GOT3 (cell line): Measurements from ENCODE around the gene ACOT9.
"Not testable (repeated sequence)": the region's sequence is repeated elsewhere in the genome, so short reads cannot be mapped to it uniquely, and the experiment has no call there.

Source experiments
- DNase-seq: peaks from one replicate; lab custom pipeline; 2025; ENCODE audit warnings: mixed read lengths; lab: John Stamatoyannopoulos, UW

Gene ACOT9

DNA sequence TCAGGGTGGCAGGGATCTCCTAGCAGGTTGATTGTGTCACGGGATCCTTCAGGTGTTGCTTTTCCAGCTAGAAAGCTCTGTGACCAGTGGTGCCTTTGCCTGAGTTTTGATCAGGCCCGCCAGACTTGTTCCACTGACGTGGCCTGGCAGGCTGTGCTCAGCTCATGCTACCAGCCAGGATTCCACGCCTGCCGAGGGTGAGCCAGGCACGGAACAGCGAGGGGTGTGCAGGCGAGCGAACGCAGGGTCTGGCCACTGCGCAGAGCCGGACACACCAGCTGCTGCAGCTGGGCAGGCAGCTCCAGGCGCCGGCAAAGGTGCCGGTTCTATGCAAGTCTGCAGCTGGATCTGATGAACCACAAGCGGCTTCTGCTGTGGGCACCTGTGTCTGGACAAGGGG is 22.8 kb upstream of the ACOT9 start:
- no peak for DNase-seq

DNA sequence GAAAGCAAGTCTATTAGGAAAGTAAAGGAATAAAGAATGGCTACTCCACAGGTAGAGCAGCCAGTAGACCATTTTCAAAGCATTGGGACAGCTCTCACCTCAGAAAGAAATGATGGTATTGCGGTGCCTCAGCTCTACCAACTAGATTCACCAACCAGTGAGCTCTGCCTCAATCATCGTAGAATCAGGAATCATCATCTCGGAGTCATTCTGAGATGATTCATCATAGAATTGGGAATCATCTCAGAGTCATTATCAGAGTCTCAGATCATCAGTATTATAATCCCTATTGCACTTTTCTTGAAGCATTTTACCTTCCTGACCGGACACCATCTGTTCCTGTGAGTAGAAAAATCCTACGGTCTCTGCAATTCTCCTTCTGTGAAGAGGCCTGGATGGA is 22.4 kb upstream of the ACOT9 start:
- no peak for DNase-seq

DNA sequence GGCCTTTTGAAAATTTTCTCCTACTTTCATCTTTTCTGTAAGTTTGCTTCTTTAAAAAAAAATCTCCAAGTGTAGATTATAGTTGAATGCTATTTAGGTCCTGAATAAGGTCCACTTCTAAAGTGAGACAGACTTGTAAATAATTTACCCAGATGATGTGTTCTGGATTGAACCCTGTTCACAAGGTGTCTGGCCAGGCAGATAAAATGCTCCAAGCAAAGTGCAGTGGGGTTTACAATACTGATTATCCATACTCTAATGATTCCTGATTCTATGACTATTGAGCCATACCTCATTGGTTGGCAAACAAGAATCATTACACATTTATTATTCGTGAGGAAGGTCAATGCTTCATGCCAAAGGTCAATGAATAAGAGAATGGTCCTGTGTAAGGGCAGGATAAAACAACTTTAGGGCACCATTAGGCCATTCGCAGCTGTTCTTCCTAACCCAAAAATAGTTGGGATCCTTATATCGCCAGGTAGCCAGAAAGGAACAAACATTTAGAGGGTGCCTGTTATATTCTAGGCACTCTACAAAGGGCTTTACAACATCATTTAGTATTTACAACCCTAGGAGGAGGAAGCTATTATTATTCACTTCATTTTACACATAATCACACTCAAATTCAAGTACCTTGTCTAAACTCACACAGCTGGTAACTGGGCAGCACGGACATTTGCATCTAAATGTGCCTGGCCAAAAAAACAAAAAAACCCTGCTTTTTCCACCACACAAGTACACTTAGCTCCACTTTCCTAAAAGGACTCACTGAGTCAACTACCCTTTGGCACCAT is 21.3 kb upstream of the ACOT9 start:
- DNase-seq: no peak

DNA sequence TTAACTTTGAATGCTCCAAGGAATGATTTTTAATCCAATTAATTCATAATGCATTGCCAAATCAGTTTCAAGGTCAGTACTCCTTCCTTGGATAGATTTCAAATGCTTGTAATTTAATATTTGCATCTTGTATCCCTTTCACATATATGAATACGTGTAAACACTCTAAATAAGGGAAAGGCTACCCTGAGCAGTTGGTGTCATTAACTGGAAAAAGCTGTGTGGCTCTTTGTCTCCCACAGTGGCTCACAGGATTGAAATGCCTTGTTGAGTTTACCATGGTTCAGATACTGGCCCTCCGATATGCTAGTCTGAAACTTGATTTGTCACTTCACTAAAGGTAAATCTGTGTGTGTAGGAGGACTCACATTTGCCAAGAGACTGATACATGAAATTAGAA is 16.7 kb upstream of the ACOT9 start:
- no peak for DNase-seq

DNA sequence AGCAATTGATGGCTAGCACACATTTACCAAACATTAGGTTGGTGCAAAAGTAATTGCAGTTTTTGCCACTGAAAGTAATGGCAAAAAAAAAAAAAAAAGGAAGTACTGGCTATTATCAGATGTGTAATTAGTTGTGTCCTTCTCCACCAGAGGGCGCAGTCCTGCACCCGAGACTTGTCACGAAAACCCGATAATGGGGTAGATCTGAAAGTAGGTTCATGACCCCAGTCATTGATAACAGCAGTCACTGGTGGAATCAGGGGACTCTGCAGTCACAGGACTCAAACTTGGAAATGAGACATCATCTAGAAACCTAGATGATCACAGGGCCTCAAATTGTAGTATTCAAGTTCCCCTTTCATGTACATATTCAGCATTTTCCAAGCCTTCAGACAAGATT is 13.1 kb upstream of the ACOT9 start:
- DNase-seq: no peak

DNA sequence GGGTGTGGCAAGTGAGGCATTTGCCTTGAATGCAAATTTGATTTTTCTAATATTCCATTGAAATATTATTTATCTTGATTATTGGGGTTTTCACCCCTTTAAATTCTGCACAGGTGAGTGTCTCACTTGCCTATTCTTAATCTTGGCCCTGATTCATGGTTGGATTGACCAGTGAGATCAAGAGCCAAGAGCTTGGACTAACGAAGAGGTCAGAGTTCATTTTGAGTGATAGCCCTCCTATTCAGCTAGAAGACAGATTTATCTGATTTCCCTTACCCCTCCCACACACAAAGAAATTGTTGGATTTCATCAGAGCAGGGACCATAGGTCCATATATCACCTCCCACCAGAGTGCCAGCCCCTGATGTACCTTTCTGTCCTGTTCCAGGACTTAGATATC is 11.6 kb upstream of the ACOT9 start:
- DNase-seq: no peak

DNA sequence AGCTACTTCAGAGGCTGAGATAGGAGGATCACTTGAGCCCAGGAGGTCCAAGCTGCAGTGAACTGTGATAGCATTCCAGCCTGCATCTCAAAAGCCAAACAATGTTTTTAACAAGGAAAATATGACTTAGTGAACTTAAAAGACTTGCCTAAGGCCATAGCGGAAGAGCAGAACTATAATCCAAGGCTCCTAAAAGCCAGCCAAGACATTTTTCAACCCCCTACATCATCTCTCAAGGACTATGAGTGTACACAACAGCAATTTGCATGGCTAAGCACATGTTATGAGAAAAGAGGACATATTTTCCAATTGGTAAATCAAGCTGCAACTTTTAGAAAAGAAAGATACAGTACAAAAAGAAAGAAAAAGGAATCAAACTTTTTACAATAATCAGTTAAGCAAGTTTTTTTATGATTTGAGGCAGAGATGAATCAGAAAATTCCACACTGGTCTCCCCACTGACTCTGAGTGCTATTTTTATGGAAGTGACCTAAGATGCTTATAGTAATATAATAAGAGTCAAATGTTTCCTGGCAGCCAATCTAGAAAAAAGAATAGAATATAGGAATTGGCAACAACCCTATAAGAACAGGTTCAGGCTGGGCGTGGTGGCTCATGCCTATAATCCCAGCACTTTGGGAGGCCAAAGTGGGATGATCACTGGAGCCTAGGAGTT is 9.8 kb upstream of the ACOT9 start:
- no peak for DNase-seq

DNA sequence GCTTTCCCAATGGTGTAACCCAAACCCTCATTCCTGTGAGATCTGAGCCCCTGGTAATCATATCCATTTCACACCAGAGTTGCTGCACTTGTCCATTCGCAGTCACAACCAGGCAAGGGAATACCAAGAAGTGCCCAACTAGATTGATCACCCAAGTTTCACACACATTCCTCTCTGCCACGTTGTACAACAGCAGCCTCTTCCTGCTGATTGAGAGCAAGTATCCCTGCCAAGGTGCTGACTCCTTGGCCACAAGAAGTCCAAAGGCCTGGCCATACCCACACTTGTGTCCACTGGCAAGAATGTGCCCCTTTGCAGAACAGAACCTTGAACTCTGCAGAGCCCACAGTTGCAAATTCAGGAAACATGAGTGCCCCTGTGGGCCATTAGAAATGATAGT is 6.5 kb upstream of the ACOT9 start:
- DNase-seq: no peak

DNA sequence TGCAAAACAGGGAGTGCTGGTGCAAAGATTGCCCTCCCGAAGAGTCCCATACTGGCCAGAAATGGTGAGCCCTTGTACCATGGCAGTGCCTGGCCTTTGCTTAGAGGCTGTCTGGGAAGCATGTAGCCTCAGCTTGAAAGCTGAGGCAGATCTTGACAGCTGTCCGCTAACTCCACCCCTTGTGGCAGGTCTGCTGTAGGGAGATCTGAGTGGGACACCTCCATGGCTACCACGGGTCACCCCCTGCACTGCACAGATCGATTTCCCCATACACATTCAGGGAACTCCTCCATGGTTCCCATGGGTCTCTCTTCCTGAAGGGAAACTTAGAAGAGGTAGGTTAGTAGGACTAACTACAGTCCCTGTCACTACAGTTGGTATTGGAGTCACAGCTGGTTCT is 6.1 kb upstream of the ACOT9 start:
- no peak for DNase-seq

DNA sequence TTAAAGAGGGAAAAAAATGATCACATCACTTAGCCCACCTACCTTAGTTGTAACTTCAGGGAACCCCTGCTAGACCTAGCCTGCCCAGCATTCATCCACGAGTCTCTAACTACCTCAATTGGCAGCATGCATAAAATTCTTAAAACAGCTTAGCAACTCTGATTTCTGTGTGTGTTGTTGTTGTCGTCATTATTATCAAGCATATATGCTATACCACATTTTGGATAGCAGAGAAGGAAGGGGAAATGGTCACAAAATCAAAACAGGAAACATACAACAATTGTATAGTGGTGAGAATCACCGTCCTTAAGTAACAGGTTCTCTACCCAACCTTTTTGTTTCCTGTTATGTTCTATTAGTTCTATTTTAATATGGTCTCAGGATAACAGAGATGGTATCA is 2.7 kb upstream of the ACOT9 start:
- DNase-seq: no peak

DNA sequence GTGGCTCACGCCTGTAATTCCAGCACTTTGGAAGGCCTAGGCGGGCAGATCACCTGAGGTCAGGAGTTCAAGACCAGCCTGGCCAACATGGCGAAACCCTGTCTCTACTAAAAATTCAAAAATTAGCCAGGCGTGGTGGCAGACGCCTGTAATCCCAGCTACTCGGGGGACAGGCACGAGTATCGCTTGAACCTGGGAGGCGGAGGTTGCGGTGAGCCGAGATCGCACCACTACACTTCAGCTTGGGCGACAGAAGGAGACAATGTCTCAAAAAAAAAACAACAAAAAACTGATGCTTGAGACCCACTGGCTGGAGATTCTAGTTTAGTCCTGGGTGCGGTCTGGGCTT is 521 bp upstream of the ACOT9 start:
- not testable (repeated sequence) for DNase-seq

DNA sequence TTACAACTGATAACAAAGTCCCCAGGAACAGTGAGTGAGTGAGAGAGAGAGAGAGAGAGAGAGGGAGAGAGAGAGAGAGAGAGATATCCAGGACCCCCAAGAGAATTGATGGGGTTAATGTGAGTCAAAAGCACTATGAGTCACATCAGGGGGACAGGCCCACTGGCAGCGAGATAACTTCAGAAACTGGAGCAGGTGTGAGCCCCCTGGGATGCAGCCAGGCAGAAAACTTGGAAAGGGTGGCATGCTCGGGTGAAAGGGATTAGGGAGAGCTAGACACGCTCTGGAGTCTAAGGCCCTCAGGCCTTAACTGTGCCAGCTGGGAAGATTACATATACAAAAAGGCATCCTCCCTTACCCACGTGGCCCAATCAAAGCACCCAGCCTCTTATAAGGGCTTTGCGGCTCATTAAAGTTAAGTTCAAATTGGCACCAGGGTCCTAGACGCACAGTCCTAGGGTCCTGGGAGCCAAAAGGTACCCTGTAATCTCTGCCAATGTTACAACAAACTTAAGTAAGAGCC is 841 bp downstream of the ACOT9 start:
- no peak for DNase-seq

DNA sequence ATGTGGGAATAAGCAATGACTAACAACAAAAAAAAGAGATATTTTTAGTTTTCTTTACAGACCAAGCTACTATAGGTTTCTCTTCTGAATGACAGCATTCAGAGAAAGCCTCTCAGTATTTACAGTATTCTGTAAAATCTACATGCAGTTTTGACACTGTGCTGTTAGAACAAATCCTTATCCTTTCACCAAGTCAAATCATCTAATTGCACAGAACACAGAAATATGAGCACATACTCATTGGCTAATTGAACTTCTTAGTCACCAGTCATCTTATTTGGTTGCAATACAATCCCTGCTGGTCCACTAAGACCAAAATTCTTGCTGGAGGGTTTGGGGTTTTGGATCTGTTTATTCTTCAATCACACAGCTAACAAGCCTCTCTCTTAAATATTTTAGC is 5.7 kb downstream of the ACOT9 start:
- no peak for DNase-seq

DNA sequence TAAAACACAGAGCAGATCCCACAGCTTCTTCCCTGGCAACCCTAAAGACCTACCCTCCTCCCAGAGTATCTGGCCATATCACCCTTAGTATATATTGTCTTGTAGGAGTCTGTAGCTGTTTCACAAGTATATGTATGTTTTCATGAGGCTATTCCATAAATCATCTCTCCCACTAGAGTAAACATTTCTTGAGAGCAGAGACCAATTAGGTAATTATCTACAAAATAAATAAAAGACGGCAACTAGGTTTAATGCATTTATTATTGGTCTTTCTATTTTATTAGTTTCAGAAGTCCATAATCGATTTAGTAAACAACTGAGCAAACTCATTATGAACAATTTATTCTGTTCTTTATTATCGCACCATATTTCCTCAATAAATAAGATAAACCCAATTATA is 7.0 kb downstream of the ACOT9 start:
- DNase-seq: no peak

DNA sequence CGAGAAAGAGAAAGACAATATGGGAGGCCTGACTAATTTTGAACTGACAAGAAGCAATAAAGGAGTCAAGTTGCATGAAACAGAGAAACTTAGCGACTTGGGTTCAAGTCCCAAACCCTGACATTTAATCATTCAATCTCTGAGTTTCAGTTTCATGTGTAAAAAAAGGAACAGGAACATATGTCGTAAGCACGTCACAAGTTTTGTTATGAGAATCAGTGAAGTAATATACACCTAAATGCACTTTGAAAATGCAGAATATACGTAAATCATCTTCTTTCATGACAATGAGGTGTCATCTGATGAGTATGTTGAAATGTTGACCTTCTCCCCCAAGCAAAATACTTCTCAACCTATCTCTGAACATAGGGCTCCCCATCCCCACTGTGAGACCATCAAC is 10.4 kb downstream of the ACOT9 start:
- DNase-seq: no peak

DNA sequence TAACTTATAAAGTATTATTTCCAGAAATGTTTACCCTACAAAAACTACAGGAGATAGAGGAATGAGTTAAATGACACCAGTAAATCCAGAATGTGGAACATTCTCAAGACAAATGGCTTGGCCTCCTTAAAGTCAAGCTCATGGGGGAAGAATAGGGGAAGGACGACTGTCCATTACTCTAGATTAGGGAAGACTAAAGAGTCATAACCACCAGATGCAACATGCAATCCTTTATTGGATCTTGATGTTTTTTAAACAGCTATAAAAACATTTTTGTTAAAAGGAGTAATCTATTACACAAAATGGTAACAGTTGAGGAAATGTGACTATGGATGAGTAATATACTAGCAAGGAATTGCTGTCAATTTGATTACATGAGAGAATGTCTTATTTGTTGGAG is 11.1 kb downstream of the ACOT9 start:
- DNase-seq: no peak

DNA sequence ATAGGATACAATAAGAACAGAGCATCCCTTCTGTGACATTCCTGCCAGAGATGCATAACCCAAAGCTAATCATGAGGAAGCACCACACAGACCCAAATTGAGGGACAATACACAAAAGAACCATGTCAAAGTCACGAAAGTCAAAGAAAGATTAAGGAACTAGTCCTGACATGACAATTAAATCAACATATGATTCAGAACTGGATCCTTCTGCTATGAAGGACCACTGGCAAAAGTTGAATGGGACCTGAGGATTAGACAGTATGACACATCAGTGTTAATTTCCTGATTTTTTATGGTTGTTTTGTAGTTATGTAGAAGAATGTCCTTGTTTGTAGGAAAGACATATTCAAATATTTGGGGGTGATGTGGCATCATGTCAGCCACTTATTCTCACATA is 13.9 kb downstream of the ACOT9 start:
- DNase-seq: no peak

DNA sequence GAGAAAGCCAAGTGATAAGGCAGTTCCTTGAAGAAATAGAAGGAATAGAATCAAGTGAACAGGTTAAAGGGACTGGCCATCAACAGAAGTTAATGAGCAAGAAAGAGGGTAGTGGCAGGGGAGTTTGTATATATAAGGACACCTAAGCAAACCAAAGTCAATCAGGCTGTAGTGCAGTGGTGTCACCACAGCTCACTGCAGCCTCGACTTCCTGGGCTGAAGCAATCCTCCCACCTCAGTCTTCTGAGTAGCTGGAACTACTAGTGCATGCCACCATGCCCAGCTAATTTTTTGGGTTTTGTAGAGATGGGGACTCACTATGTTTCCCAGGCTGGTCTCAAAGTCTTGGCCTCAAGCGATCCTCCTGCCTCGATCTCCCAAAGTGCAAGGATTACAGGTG is 15.9 kb downstream of the ACOT9 start:
- DNase-seq: no peak

DNA sequence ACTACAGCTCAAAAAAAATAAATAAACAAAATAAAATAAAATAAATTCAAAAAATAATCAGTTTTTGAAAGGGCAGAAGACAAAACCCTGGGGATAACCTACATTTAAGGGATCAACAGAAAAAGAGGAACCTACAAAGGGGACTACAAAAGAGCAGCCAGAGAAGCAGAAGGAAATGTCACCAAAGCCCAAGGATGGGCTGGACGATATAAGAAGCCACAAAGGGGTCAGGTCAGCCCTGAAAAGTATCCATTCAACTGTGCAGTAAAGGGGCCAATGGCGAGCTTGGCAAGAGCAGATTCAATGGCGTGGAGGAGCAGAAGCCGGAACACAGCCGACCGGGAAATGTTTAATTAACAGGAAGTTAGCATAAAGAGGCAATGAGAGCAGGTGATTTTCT is 16.9 kb downstream of the ACOT9 start:
- no peak for DNase-seq

DNA sequence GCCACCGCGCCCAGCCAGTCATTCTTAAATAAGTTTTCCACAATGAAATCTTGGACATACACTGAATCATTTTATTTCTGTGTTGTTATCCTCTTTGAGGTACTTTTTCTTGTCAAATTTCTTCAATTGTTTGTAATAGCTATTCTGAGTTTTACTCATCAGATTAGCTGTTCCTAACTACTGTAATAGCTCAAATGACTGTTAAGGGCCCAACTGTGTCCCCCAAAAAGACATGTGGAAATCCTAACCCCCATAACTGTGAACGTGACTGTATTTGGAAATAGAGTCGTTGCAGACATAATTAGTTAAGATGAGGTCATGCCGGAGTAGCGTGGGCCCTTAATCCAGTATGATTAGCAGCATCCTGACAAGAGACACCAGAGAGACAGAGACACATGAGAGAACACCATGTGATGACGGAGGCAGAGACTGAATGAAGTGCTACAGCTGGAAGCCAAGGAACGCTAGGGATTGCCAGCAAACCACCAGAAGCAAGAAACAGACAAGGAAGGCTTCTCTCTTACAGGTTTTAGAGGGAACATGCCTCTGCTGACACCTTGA is 22.9 kb downstream of the ACOT9 start:
- DNase-seq: no peak

DNA sequence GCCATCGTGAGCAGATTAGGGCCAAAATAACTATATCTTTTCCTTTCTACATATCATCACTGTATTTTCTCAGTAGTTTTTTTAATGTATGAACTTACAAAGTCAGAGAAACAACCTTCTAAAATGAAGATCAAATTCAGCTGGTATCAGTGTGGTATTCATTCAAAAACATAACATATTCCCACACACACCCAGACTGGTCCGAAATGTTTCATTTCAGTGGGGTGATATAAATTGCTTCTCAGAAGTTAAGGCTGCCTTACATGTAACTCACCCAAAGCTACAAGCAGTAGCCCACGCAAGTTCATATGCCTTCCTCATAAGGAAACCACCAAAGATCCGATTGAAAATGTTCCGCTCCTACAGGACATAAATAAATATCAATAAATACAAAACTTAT is 37.8 kb downstream of the ACOT9 start:
- no peak for DNase-seq

DNA sequence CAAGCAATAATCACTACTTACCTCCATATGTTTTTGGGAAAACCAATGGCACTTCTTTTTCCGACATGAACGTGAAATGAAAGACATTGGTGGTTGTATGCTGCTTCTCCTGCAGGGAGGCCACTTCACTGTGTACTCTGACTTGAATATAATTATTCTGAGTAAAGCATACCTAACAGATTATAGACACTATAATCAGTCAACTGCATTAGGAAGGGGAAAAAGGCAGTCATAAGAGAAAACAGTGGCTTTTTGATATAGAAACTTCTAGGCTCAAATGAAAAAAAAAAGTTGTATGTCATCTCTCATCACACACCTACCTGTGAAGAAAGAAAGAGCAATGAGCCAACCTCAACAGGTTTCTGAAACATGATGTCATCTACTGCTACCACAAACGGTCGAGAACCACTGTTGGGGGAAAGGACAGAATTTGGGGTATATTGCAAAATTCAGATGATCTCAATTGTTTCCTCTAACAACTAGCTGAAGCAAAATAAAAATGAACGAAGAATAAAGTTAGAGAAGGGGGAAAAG is 38.3 kb downstream of the ACOT9 start:
- no peak for DNase-seq

DNA sequence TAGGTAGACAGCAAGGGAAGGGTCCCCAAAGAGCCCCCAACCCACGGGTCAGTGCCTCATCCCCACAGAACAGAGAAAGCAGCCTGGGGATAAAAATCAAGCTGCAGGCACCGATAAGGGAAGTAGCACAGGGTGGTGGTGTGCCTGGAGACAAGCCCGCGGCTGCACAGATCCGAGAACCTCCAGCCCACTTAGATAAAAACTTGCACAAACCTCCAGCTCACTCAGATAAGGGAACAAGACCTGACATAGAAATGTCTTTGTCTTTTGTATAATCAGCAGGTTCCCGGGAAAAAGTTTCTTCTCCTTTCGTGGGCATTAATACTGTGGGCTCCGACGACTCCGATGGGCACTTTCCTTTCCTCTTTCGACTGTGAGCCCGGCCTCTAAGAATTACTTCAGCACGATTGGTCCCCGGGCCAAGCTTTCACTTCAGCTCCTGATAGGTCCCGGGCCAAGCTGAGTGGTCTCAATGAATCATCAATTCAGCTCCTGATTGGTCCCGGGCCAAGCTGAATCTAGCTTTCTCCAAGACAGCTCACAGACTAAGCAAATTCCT is 43.4 kb downstream of the ACOT9 start:
- no peak for DNase-seq
